Stimulated activated CD8-positive, alpha-beta memory T cell treated with anti-CD3 and anti-CD28 coated beads, Interleukin-4, amount 100 ng/mL, for 24 hours (primary cell): Measurements from ENCODE around the gene PIGQ.
A peak's percentile ranks its signal among the peaks of the same experiment; 100 is the strongest.

Experiments
- DNase-seq: peaks from one replicate; pipeline ENCODE4 v3.0.0-alpha.2; 2020; ENCODE audit warnings: low read depth

PIGQ gene

GRCh38 chr16:569445-570254, at the start of gene PIGQ:
TSS of gene PIGQ (plus strand) at chr16:569968. CDS start at chr16:574075, 4,107 bp downstream.
- DNase-seq: peak; percentile 48

DNA sequence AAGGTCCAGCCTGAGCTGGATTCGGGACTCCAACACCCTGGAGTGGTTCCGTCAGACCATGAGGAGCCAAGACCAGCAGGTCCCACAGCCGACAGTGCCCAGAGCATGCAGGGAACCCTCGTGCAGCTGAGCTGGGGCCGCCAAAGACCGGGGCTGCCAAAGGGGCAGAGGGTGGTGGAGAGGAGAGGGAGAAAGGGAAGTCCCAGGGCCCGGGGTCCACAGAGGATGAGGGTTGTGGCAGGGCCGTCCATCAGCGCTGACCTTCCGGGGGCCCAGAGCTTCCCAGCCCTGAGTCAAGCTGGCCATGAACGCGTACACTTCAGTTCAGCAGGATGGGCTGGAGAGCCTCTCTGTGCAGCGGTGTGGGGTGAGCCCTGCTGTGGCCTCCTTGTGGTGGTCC, 48.9 kb upstream of the PIGQ start:
- no peak for DNase-seq

GRCh38 chr16:521381-522210, 48.2 kb upstream of the PIGQ start:
- DNase-seq: no peak

DNA sequence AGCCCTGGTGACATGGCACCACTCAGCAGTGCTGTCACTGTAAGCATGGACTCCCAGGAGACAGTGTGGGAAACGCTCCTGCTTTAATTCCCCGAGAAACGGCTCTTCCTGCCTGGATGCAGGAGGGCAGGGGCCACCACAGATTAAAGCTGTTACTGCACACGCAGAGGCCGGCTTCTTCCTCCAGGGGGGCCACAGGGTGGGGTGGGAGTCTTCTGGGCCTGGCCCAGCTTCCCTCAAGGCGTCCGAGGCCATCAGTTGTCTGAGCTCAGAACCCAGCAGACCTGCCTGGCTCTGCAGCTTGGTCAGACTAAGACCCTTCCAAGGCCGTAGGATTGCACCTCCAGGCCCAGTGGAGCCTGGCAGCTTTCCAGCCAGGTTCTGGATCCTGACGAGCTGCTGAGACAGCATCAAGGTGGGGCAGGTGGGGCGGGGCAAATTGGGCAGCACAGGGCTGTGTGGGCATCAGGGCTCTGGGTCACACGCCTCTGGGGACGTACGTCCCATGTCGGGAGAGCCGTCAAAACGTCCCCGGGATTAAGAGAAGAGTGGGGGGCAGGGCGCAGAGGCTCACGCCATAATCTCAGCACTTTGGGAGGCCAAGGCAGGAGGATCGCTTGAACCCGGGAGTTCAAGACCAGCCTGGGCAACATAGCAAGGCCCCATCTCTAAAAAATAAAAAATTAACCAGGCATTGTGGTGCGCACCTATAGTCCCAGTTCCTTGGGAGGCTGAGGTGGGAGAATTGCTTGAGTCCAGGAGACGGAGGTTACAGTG, 47.3 kb upstream of the PIGQ start:
- no peak for DNase-seq

- no peak for DNase-seq
Observed at GRCh38 chr16:523097-523741, 46.5 kb upstream of the PIGQ start.

DNA sequence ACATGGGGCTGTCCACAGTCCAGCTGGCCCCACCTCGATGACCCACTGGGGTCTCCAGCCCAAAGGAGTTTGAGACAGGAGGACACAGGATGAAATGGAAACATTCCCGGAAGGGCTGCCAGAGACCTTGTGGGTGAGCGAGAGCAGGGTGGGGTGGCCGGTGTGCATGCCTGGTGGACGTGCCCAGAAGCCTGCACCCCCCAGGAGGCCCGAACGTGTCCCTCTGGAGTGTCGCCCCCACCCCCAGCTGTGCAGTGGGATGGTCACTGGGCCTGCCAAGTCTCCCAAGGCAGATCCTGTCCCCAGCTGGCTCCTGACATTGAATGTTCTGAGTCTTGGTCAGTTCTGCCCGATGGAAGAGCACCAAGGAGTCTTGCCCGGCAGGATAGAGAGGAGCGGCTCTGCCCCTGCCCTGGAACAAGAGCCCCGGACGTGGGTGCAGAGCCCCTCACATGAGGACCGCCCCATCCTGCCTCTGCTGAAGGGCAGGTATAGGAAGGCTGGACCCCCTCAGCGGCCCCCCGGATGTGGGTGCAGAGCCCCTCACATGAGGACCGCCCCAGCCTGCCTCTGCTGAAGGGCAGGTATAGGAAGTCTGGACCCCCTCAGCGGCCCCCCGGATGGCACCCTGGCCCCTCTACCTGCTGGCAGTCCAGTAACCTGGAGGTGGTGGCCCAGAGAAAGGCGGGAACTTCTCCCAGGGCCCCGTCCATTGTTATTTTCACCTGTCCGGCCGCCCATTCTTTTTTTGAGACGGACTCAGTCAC, 45.3 kb upstream of the PIGQ start:
- no peak for DNase-seq

DNA sequence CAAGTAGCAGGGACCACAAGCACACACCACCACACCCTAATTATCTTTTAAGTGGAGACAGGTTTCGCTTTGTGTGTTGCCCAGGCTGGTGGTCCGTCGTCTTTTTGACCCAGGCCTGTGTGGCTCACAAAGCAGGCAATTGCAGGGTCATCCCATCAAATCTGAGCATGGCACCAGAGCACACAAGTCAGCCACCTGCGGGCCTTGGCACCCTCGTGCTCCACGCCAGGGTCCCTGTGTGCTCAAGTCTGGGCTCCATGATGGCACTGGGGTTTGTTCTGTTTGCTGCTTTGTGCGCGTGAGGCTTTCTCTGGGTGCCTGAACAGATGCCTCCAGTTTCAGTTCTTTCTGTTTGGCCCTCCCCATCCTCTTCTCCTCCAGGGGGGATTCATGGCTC, 44.6 kb upstream of the PIGQ start:
- DNase-seq: no peak

GRCh38 chr16:525520-526180, 44.1 kb upstream of the PIGQ start:
- DNase-seq: peak; percentile 52

DNA sequence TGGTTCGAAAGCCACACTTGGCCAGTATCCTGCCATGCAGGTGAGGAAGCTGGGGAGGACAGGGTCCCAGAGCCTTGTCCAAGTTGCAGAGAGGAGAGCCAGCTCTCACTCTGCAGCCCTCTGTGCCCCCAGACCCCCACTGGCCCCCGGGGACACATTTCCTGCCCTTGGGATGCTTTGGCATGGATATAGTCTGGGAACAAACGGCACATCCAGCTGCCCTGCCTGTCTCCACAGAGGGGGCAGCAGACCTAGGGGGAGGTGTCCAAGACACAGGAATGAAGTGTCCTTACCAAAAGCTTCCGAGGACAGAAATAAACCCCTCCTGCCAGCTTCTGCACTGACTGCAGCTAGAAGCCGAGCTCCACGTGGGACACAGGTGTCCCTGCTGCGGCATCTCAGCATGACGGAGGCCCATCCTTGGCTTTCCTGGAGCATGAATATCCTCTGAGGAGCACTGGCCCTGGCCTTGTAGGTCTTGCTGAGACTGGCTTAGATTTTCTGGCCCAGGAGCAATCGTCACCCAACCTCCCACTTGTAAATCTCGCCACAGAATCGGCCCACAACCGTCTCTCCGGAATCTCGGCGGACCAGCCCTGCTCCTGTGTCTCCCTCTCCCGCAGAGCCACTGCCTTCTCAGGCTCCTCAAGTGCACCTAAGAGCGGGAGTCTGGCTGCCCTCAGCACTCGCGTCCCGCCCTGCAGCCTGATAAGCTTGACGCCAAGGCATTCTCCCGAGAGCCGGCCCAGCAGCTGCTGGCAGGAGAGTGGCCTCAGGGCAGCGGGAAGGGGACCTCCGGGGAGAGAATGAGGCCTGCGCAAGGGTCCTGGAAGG, 43.4 kb upstream of the PIGQ start:
- DNase-seq: no peak

GRCh38 chr16:527015-527903, 42.5 kb upstream of the PIGQ start, which contains the start of gene CAPN15:
TSS of gene CAPN15 (plus strand) at chr16:527712. CDS start at chr16:546839, 19,127 bp downstream.
- peak; percentile 77 for DNase-seq

DNA sequence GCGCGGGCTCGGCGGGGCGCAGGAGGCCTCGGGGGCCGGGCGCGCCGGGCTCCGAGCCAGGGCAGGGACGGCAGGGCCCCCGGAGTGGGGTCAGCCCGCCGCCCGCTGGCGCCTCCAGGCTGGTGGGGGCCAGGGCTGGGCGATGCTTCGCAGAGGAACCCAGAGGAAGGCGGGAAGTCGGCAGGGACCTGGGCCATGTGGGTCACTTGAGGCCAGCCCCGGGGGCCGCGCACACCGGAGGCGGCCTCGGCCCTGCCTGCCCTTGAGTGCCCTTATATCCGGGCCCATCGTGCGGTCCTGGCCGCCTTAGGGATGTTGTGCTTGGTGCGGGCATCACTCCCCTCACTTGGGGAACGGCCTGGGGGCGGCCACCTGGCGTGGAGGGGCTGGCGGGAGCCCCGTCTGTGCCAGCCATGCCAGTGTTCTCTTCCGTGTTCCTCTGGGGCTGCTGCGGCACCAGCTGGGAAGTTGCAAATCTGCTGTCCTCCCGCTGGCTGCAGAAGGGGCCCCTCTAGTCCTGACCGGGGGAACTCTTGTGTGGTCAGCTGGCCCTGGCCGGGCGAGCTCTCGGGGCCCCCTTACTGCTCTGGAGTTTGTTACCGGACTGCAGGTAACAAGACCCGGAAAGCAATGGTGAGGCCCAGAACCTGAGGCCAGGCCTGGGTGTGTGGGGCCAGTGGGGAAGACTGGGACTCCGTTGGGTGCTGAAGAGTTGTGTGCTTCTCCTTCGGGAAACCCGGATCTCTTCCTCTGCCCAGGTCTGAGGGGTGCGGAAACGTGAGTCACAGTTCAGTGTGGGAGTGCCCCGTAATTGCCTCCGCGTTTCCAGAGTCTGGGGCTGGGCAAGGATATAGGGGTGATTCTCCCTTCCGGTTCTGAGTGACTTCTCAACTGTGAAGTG, 41.4 kb upstream of the PIGQ start:
- DNase-seq: no peak

GRCh38 chr16:529012-529575, 40.7 kb upstream of the PIGQ start:
- DNase-seq: no peak

DNA sequence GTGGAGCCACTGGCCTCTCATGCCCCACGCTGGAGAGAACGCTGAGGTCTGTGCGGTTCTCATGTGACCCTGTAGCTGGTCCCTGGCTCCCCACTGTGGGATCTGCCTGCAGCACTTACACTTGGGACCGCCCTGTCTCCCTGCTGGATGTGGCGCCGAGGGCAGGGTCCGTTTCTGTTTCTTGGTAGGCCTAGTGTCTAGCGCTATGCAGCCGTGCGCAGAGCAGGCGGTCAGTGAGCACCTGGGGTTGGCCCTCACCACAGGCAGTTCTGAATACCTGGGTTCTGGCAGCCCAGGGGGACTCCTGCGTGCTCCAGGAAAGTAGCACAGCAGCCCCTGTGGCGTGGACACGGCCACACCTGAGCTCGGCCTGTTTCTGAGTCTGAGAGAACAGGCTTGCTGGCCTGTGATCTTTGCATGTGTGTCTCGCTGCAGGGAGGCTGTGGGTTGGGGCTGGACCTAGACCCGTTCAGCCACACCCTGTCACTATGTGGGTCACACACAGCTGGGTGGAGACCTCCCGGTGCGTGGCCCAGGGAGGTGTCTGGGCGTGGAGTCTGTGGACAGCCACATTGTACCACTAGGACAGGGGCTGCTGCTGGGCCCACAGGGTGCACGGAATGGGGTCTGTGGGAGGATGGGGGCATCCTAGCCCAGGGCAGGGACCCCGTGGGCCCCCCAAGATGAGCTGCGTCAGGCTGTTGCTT, 39.5 kb upstream of the PIGQ start:
- DNase-seq: no peak

- no peak for DNase-seq
Observed at GRCh38 chr16:531494-532125, 38.2 kb upstream of the PIGQ start.

- no peak for DNase-seq
Observed at GRCh38 chr16:533391-534123, 36.2 kb upstream of the PIGQ start.
